SU-DHL-6 (cell line): ENCODE measurements around the gene ART3.

ENCODE experiments used
- H2AFZ ChIP-seq: fragments of 200-600 bp; sonication (generic); 2 replicates; pipeline ENCODE4 v1.6.1; 2014; ENCODE audit warnings: low read depth, mild to moderate bottlenecking, moderate library complexity, mixed read lengths, antibody characterized with exemption, low read length; ENCODE audit not compliant: severe bottlenecking
- H3F3A ChIP-seq: fragments of 200-600 bp; shearing (Covaris generic); 2 replicates; pipeline ENCODE4 v1.6.0; 2016; ENCODE audit warnings: antibody characterized with exemption, mild to moderate bottlenecking; ENCODE audit not compliant: insufficient read depth
- H3K27ac ChIP-seq: fragments of 200-600 bp; sonication (generic); 2 replicates; pipeline ENCODE4 v1.5.1; 2016; ENCODE audit warnings: low read depth, mild to moderate bottlenecking, low read length, moderate library complexity, mixed read lengths
- H3K27me3 ChIP-seq: fragments of 200-600 bp; sonication (generic), shearing (Covaris generic); 2 replicates; pipeline ENCODE4 v1.6.0; 2014; ENCODE audit warnings: mild to moderate bottlenecking, low read length
- H3K36me3 ChIP-seq: fragments of 200-600 bp; sonication (generic); 2 replicates; pipeline ENCODE4 v1.6.1; 2014; ENCODE audit warnings: mild to moderate bottlenecking, low read length, mixed read lengths
- H3K4me2 ChIP-seq: fragments of 300-600, 200-600 bp; shearing (Covaris generic), sonication (generic); 2 replicates; pipeline ENCODE4 v1.6.0; 2014; ENCODE audit warnings: low read length, low read depth, mild to moderate bottlenecking; ENCODE audit not compliant: poor library complexity, severe bottlenecking
- H3K4me3 ChIP-seq: fragments of 200-600 bp; sonication (generic); 2 replicates; pipeline ENCODE4 v1.5.1; 2014; ENCODE audit warnings: antibody characterized with exemption, low read length, mild to moderate bottlenecking, mixed read lengths; ENCODE audit not compliant: insufficient read depth, poor library complexity, severe bottlenecking
- H3K79me2 ChIP-seq: fragments of 200-600 bp; sonication (generic); 2 replicates; pipeline ENCODE4 v1.6.1; 2014; ENCODE audit warnings: mild to moderate bottlenecking, low read length, moderate library complexity; ENCODE audit not compliant: insufficient read depth
- H3K9ac ChIP-seq: fragments of 200-600 bp; sonication (generic); 2 replicates; pipeline ENCODE4 v1.7.0; 2014; ENCODE audit warnings: mild to moderate bottlenecking, low read length
- H3K9me2 ChIP-seq: fragments of 200-600 bp; sonication (generic); replicated peaks from 2 replicates; pipeline ENCODE4 v1.6.1; 2014; ENCODE audit warnings: low read length; ENCODE audit not compliant: insufficient read depth
- H3K9me3 ChIP-seq: fragments of 200-600 bp; sonication (generic); 2 replicates; pipeline ENCODE4 v1.6.1; 2014; ENCODE audit warnings: low read length, mixed read lengths; ENCODE audit not compliant: insufficient read depth
- H4K20me1 ChIP-seq: fragments of 200-600 bp; sonication (generic); 2 replicates; pipeline ENCODE4 v1.6.1; 2014; ENCODE audit warnings: low read depth, mild to moderate bottlenecking, antibody characterized with exemption, low read length, moderate library complexity, mixed read lengths
- CTCF ChIP-seq: fragments of 200-600 bp; sonication (generic); IDR thresholded peaks from one replicate; pipeline ENCODE4 v1.5.1; 2017; ENCODE audit warnings: antibody characterized with exemption, mild to moderate bottlenecking, low read length, moderate library complexity; ENCODE audit not compliant: insufficient read depth, poor library complexity, severe bottlenecking
- EZH2phosphoT487 ChIP-seq: fragments of 200-600 bp; sonication (generic), shearing (Covaris generic); conservative IDR thresholded peaks from 2 replicates; pipeline ENCODE4 v1.6.1; 2018; ENCODE audit warnings: mild to moderate bottlenecking, antibody characterized with exemption, low read length, moderate library complexity, mixed read lengths

Gene ART3

GRCh38 chr4:76147454-76148141 is 73.1 kb downstream of the ART3 start:
- Histone ChIP-seq H3K36me3 (no peaks in the 10 kb centered on the region), H2AFZ (peak overlapping the region; percentile 87)
- TF ChIP-seq CTCF: no peak
- TF ChIP-seq EZH2phosphoT487: no peak

DNA sequence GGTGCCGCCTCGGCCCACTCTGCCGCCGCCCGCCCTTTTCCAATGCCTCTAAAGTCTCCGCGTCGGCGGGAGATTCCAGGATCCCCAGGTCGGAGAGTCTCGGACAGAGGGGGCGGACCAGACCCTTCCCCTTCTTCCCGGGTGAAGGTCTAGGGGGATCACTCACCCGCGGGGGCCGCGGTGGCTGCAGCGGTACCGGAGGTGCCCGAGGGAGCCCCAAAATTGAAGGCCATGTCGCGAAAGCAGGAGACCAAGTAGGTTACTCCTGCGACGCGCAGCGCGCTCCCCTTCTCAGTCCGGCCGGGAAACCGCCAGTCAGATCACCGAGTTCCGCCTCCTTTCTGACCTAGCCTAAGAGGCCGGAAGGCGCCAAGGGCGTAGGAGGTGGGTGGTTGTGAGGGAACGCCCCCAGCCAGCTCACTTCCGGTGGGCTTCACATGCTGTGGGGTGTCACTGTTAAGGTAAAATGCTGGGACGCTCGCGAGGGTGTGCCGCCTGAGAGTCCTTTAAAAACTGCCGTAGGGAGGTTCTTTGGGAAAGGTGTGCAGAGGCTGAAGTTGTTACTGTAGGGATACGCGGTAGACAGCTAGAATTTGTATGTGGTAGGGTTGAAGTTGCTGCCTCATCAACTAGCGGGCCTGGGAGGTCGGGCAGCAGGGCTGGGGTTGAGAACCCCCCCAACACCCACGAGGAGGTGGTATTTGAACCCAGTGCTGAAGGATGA is 73.8 kb downstream of the ART3 start, which contains the start of gene NUP54:
NUP54 (minus strand) TSS at position 256 of the 724 bp plus-strand sequence; CDS start at position 233, 23 bp downstream.
- H3K27me3 ChIP-seq: no peaks in the 10 kb centered on the region
- H3K27ac ChIP-seq: peak within 1 kb of the TSS; percentile 26; the same call in 1 of the 2 replicates
- TF ChIP-seq CTCF: no peak
- TF ChIP-seq EZH2phosphoT487: no peak
- no peaks in the 10 kb centered on the region for H3F3A ChIP-seq
- H3K9me2 ChIP-seq: no peaks in the 10 kb centered on the region
- H4K20me1 ChIP-seq: no peaks in the 10 kb centered on the region
- H2AFZ ChIP-seq: peak within 1 kb of the TSS; percentile 95
- H3K4me2 ChIP-seq: peak within 1 kb of the TSS; percentile 92
- H3K9ac ChIP-seq: peak within 1 kb of the TSS; percentile 93
- H3K36me3 ChIP-seq: no peaks in the 10 kb centered on the region
- H3K9me3 ChIP-seq: no peaks in the 10 kb centered on the region
- H3K79me2 ChIP-seq: peaks cover 31% of the 10 kb centered on the region
- H3K4me3 ChIP-seq: peak within 1 kb of the TSS; percentile 92

More at GRCh38 chr4:76147454-76148141, 73.1 kb downstream of the ART3 start:
- no peaks in the 10 kb centered on the region for H3K27me3 ChIP-seq
- peaks cover 31% of the 10 kb centered on the region for H3K79me2 ChIP-seq
- no peaks in the 10 kb centered on the region for H4K20me1 ChIP-seq
- H3K9me3 ChIP-seq: no peaks in the 10 kb centered on the region
- no peaks in the 10 kb centered on the region for H3K9me2 ChIP-seq
- peak overlapping the region; percentile 92 for H3K4me2 ChIP-seq
- H3K27ac ChIP-seq: peak overlapping the region; percentile 26; the same call in 1 of the 2 replicates
- peak overlapping the region; percentile 93 for H3K9ac ChIP-seq
- H3F3A ChIP-seq: no peaks in the 10 kb centered on the region
- H3K4me3 ChIP-seq: peak overlapping the region; percentile 92

DNA sequence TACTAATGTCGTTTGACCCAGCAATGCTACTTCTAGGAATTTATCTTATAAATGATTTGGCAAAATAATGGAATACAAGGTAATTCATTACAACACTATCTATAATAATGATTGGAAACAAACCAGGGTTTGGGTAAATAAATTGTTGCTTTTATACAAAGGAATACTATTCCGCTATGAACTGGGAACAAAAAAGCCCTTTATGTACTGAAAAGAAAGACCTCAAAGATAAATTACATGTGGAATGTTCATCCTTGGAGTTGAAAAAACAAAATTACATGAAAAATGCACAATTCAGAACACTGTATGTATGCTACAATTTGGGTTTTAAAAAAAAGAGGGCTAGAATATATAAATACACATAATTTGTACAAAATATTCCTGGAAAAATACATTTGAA is 78.8 kb downstream of the ART3 start:
- no peaks in the 10 kb centered on the region for H4K20me1 ChIP-seq
- no peaks in the 10 kb centered on the region for H3K79me2 ChIP-seq
- H3K36me3 ChIP-seq: no peaks in the 10 kb centered on the region
- H3K27ac ChIP-seq: no peak overlapping the region
- TF ChIP-seq CTCF (no peak), EZH2phosphoT487 (no peak)
- H3K27me3 ChIP-seq: no peaks in the 10 kb centered on the region
- H3K4me2 ChIP-seq: no peak overlapping the region
- H3K9me2 ChIP-seq: no peaks in the 10 kb centered on the region
- H3K9ac ChIP-seq: no peak overlapping the region
- H3F3A ChIP-seq: no peaks in the 10 kb centered on the region
- no peak overlapping the region for H3K4me3 ChIP-seq
- H2AFZ ChIP-seq: no peak overlapping the region
- H3K9me3 ChIP-seq: no peaks in the 10 kb centered on the region
